HK-2 (cell line): ENCODE results near the gene GPC4.
"Not testable (repeated sequence)": the region's sequence is repeated elsewhere in the genome, so short reads cannot be mapped to it uniquely, and the experiment has no call there.

Experiments used
- DNase-seq: peaks from one replicate; pipeline ENCODE4 v3.0.0-alpha.2; 2018; ENCODE audit not compliant: unreplicated experiment

The GPC4 gene

DNA sequence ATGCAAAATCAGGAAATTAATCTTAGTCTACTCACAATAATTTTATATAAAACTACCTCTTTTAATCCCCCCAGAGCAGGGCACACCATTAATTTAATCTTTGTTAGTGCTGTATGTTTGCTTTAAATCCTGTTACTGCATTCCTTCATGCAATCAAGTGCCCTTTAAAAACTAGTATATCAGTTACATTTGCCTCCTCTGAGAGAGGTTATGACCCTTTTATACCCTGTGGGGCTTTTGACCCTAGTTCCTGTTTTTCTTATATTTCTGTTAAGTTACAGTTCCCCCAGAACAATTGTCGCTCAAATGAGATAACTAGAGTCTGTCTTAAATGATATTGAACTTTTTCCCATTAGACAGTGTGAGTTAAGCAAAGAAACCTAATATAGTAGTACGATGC, 46.2 kb downstream of the GPC4 start:
- DNase-seq: no peak

- no peak for DNase-seq
Measured at GRCh38 chrX:133366735-133367134, 48.6 kb downstream of the GPC4 start.

DNA sequence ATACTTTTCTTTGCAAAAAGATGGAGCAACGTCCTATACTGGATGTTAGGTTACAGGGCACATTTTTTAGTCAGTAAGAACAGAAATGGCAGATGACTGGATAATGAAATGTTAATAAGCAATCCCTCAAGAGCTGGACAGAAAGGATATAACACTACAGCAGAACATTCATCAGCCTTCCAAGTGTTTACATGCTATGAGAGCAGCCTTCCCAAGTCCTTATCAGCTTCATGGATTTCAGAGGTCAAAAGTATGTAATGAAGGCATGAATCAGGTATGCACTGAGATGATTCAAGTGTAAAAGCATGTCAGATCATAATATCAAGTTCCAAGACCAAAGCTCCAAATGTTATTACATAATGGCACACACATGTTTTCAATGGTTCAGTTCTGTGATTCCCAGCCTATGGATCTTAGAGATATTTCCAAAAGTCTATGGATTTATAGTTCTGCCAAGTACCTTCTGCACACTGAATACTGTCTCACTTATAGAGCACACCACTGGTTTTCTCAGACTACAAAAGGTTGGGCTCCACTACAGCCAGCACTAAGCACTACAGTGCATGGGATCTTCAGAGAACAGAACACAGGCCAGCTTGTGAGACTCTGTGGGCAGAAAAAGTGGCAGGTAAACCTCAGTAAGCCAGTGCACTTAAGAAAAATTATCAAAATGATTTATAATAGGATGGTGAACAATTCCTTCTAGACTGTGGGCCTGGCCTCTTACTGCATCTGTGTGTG, 49.2 kb downstream of the GPC4 start:
- no peak for DNase-seq

DNA sequence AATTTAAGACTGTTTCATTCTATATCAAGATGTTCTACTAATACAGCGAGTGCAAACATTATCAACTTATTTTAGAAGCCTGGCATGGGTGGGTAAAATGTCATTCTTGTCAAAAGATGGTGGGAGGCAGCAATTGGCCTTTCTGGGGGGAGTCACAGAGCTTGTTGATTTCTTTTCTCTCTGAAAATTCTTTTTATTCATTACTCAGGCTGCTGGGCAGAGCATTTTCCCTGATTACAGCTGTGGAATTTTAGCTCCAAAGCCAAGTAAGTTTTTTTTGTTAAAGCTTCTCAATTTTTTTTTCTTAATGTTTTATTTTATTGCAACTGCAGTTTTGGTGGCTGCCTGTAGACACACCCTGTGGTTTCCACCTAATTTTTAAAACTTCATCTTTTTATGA, 50.4 kb downstream of the GPC4 start:
- no peak for DNase-seq

DNA sequence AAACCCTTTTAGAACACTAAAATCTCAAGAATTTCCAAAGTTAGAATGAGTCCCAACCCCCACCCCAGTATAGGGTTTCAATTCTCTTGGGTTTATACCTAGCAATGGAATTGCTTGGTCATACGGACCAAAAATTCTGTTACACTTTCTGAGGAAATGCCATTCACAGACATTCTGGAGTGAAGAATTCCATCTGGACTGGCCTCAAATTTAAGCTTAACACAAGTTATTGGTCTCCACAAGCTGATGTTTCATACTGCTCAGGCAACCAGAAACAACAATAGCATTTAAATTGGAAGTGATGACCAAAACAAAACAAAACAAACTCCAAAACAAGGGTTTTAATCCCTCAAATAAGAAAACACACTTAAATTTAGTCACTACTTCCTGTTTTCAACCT, 51.1 kb downstream of the GPC4 start:
- no peak for DNase-seq

DNA sequence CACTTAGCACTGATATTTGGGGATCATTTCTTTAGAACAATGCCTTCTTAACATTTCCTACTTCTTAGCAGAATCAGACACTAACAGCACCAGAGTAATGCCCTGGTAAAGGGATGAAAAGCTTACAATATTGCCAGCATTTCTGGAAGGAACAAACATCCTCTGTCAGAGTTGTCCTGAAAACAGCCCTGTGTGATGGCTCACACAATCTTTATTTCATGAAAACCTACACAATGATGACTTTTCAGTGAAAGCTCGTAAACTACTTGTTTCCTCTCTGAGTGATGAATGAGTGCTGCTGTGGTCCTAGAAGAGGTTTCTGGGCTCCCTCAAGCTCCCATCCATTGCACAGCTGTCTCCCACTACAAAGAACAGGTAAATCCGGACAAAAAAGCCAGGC, 52.8 kb downstream of the GPC4 start:
- DNase-seq: no peak

GRCh38 chrX:133359466-133359865, 55.8 kb downstream of the GPC4 start:
- no peak for DNase-seq

DNA sequence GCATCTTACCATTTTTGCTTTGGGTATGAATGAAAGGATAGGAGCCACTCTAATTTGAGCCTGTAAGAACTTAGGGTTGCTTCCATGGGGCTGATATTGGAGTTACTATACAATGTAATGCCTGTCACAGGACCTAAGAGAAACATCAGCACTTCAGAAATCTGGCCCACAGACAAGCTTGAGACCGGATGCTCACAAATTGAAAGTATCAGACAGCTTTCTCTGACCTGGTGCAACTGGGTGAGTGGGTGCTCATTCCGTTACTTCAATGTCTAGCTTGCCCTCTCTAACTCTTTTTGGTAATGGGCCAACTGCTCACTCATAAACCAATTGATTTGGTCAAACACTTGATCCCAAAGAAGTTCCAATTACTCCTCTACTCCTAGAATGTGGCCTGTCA, 62.1 kb downstream of the GPC4 start:
- no peak for DNase-seq

GRCh38 chrX:133350751-133351150, 64.5 kb downstream of the GPC4 start:
- DNase-seq: no peak

GRCh38 chrX:133346026-133346425, 69.3 kb downstream of the GPC4 start:
- DNase-seq: no peak

- no peak for DNase-seq
Measured at GRCh38 chrX:133339566-133339965, 75.7 kb downstream of the GPC4 start.

DNA sequence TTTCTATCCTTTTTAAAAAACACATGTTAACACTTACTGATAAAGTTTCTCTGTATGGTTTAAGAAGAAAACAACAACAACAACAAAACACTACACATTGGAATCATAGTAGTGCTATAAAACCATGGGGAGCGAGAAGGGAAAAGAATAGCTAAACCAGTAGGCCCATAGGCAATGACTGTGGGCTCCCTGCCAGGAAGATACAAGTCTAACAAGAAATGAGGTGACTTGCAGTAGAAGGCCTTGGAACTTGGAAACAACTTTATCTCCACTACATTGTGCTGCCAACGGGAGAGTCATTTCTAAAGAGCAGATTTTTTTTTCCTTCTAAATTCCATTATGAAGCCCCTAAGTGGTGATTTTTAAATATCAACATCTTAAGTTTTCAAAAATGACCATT, 78.0 kb downstream of the GPC4 start:
- no peak for DNase-seq

DNA sequence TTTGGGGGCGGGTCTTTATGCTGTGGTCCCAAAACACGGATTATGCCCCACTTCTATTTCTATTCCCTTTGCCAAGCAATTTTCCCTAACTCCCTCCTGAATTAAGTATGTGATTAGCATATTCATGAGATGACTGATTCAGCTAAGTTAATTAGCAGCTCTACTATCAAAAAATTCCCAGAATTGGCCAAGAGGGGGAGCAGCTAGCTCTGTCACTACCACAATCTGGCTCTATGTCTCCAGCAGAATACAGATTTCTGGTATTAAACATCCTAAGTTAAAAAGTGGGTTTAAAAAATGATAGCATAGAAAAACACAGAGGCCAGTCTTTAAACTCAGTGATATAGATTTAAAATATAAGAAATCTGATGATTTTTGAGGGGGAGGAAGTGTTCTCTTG, 80.3 kb downstream of the GPC4 start:
- no peak for DNase-seq

DNA sequence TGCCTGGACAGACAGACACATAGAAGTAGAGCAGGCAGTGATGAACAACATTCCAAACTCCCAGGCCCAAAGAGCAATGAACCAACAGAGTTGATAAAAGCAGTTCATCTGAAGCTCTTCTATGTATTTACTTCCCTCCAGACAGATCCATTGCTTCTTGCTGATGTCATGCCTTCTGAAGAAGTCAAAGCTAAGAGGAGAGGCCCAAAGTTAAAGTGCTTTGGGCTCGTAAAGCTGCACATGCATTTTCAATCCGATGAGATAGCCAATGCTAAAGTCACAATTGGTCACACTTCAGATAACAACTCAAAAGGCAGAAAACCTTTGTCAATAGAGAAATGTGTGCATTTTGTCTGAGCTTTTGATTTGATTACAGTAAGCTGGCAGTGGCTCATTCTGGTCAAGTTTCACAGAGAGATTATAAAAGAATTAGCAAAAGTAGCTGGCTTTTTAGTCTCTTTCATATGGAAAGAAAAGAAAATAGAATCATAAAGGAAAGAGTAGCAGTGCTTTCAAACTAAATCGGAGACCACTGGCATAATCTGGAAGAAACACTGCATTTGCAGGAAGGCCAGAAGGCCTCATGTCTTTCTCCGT, 82.0 kb downstream of the GPC4 start:
- DNase-seq: no peak

DNA sequence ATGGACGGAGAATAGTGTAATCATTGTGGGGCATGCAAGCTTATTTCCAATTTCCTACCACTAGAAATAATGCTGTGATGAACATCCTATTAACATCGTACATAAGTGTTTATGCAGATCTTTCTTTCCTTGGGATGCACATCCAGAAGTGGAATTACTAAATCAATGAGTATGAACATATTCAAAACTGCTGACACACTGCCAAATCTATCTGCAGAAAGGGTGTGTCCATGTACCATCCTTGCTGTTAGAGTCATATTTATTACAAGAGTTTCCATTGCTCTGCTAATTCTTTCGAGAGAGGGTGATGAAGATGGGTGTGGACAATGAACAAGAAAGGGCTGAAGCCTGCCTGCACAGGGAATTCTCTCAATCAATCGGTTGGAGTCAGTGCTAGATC, 82.6 kb downstream of the GPC4 start:
- DNase-seq: no peak

- no peak for DNase-seq
Measured at GRCh38 chrX:133330956-133331355, 84.3 kb downstream of the GPC4 start.

- no peak for DNase-seq
Measured at GRCh38 chrX:133325422-133325821, 89.9 kb downstream of the GPC4 start.

DNA sequence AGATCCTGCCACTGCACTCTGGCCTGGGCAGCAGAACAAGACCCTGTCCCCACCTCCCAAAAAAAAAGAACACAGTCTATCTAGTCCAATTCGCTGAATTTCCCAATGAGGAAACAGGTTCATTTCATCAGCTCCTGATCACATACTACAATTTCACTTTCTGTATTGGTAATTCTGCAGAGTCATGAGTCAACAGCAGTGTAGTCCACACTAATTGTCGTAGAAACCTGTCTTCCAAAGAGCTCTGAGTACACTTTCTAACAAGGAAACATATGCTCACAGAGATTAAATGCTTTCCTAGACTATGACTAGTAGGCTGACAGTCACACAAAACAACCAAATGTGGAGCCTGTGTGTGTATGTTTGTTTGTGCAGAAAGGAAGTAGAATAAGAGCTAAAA, 91.9 kb downstream of the GPC4 start:
- no peak for DNase-seq

DNA sequence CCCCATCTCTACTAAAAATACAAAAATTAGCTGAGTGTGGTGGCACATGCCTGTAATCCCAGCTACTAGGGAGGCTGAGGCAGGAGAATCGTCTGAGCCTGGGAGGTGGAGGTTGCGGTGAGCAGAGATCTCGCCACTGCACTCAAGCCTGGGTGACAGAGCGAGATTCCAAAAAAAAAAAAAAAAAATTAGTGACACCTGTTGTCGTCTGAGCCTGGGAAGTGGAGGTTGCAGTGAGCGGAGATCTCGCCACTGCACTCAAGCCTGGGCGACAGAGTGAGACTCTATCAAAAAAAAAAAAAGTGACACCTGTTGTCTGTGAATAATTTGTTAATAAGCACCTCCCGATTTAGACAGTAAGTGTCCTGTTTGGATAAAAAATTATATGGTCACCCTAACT, 93.0 kb downstream of the GPC4 start:
- DNase-seq: not testable (repeated sequence)

DNA sequence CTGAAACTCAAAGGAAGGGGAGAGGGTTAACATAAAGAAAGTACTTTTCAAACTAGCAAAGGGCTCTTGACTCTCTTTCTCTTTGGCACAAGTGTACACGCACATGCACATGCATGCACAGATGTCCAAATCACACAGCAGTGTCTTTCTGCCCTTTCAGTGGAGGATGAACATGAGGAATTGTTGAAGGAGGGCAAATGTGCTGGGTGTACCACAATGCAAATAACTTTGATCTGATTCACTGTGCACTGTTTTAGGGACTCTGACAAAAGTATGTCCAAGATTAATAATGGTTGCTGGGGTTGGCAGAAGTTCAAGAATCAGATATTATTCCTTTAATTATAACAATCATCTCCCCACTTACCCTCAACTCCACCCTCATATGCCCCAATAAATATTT, 93.8 kb downstream of the GPC4 start:
- no peak for DNase-seq

GRCh38 chrX:133314281-133314680, 101.0 kb downstream of the GPC4 start:
- DNase-seq: no peak

GRCh38 chrX:133308499-133308897, 106.8 kb downstream of the GPC4 start:
- no peak for DNase-seq

DNA sequence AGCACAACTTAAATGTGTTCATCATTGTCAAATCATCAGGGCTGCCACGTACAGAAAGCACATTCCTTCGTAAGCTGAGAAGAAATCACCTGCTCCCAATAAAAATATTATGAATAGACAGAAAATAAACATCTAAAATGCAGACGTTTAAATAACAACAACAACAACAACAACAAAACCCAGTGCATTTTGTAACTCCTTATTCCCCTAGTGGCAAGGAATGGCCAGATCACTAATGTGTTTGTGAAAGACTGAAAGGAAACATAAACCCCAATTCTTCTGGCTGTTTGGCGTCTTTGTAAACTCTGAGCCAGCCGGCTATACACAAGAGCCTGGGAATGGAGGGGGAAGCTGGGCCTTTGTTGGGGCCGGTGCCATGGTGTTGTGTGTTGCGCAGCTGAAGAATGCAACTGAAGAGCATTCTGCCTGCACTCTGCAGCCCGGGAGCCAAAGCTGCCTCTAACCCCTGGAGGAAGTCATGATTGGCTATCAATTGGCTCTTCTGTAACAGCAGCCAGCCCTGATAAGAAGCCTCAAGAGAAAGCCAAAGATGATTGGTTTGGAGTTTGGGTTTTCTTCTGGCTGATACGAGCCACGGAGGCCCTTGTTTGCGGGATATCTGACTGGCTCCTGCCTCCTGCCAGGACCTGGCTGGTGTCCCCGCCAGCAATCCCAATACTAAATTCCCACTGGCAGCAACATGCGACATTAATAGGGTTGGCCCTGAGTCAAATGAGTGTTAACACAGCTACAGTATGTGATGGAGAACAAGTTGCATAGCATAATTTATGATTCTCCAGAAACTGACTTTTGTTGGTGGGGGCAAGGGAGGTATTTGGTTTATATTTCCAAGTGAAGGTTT, 107.4 kb downstream of the GPC4 start:
- DNase-seq: no peak
